Measurements from ENCODE around the gene IL1F10. TPM values are rescaled to one million over a fixed set of nuclear protein-coding genes. Genes with fewer than 3 reads are reported as not detected.

The IL1F10 gene
- total RNA-seq, 1 experiment from 2014 or later: not detected

DNA sequence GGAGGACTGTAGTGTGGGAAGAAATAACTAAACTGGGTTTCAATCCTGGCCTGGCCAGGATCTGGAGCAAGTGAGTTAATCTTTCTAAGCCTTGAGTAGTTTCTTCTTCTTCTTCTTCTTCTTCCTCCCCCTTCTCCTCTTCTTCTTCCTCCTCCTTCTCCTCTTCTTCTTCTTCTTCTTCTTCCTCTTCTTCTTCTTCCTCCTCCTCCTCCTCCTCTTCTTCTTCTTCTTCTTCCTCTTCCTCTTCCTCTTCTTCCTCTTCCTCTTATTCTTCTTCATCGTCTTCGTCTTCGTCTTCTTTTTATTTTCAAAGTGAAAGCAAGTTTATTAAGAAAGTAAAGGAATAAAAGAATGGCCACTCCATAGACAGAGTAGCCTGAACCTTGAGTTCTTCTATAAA is 53.1 kb downstream of the IL1F10 start:
- Histone ChIP-seq H4K91ac (ENCODE audit: insufficient read length, low read depth, low read length) (no peak overlapping the region), H3K23ac (ENCODE audit: insufficient read length, low read depth, low read length) (no peak overlapping the region), H3K56ac (ENCODE audit: insufficient read length, low read depth, low read length) (no peak overlapping the region), H3K18ac (ENCODE audit: insufficient read length, low read depth, low read length) (no peak overlapping the region), H2BK120ac (ENCODE audit: low read depth, low read length, poor library complexity, severe bottlenecking) (no peak overlapping the region), H4K20me1 (ENCODE audit: control insufficient read depth, insufficient read depth, insufficient read length) (no peaks in the 10 kb centered on the region), H3T11ph (ENCODE audit: low read length) (no peak overlapping the region), H2BK15ac (ENCODE audit: low read depth, low read length) (no peak overlapping the region), H2AK5ac (ENCODE audit: insufficient read length, low read length) (no peak overlapping the region), H3K4me2 (ENCODE audit: insufficient read depth, insufficient read length, low read length) (no peak overlapping the region), H2BK5ac (ENCODE audit: insufficient read length, low read length) (no peak overlapping the region), H3K9ac (ENCODE audit: extremely low read depth, insufficient read length, low read length) (no peak overlapping the region), H2AFZ (ENCODE audit: low read length) (no peak overlapping the region), H3K4me1 (ENCODE audit: insufficient read depth, low read length) (no peaks in the 10 kb centered on the region), H3K79me1 (ENCODE audit: insufficient read depth, low read depth, low read length, poor library complexity, severe bottlenecking) (no peaks in the 10 kb centered on the region), H3K9me3 (ENCODE audit: control insufficient read depth, low read depth, low read length) (no peaks in the 10 kb centered on the region), H4K8ac (replicated peaks; ENCODE audit: insufficient read length, low read depth, low read length) (no peak overlapping the region), H2BK12ac (ENCODE audit: insufficient read length, low read depth, low read length) (no peak overlapping the region), H3K79me2 (ENCODE audit: insufficient read depth, low read length) (no peaks in the 10 kb centered on the region), H3K4ac (ENCODE audit: low read depth, low read length) (no peak overlapping the region), H3K14ac (ENCODE audit: insufficient read depth, low read length) (no peak overlapping the region), H3K27me3 (ENCODE audit: insufficient read depth, low read length) (no peaks in the 10 kb centered on the region), H4K5ac (ENCODE audit: insufficient read length, low read depth, low read length) (no peak overlapping the region), H3K23me2 (ENCODE audit: insufficient read length, low read depth, low read length, poor library complexity, severe bottlenecking) (no peaks in the 10 kb centered on the region), H3K27ac (ENCODE audit: insufficient read length, low read depth, low read length) (no peak overlapping the region), H2BK20ac (ENCODE audit: low read depth, low read length, poor library complexity, severe bottlenecking) (no peak overlapping the region)
- Mint-ChIP-seq H3K27me3 (ENCODE audit: low read depth) (peaks cover 24% of the 10 kb centered on the region), H3K4me1 (no peaks in the 10 kb centered on the region), H3K27ac (no peak overlapping the region), H3K36me3 (ENCODE audit: insufficient read depth in 1 of 3, low read depth in 3 of 3) (no peaks in the 10 kb centered on the region), H3K9me3 (no peaks in the 10 kb centered on the region), H3K4me3 (no peak overlapping the region)
- DNase-seq: no peak
- WGBS (ENCODE audit: extremely low coverage, insufficient read length, low lambda C conversion rate): no CpG with 5 or more reads among the region's 3 CpGs
- TF ChIP-seq, protein P1, sequence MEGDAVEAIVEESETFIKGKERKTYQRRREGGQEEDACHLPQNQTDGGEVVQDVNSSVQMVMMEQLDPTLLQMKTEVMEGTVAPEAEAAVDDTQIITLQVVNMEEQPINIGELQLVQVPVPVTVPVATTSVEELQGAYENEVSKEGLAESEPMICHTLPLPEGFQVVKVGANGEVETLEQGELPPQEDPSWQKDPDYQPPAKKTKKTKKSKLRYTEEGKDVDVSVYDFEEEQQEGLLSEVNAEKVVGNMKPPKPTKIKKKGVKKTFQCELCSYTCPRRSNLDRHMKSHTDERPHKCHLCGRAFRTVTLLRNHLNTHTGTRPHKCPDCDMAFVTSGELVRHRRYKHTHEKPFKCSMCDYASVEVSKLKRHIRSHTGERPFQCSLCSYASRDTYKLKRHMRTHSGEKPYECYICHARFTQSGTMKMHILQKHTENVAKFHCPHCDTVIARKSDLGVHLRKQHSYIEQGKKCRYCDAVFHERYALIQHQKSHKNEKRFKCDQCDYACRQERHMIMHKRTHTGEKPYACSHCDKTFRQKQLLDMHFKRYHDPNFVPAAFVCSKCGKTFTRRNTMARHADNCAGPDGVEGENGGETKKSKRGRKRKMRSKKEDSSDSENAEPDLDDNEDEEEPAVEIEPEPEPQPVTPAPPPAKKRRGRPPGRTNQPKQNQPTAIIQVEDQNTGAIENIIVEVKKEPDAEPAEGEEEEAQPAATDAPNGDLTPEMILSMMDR (conservative IDR thresholded peaks at IDR 0.05): no peak
